ENCODE measurements around the gene CTSA.

- no peak for TF ChIP-seq CTCF (IDR thresholded peaks at IDR 0.05 in 8 of 11, conservative IDR thresholded peaks at IDR 0.05 in 3 of 11)
- no peak for TF ChIP-seq POLR2AphosphoS5 (IDR thresholded peaks at IDR 0.05)
- TF ChIP-seq POLR2A (IDR thresholded peaks at IDR 0.05): no peak
Observed at GRCh38 chr20:45905505-45906079, 14.5 kb downstream of the CTSA start.
